ENCODE data around the gene ADCK1. TPM values are rescaled to one million over a fixed set of nuclear protein-coding genes. Genes with fewer than 3 reads are reported as not detected.

ADCK1 gene
- total and polyA plus RNA-seq, 2 of the 13 experiments (the other 11 are each of a cell fraction or from before 2014, with no cell fraction given), result 3.9 to 6.3 TPM

DNA sequence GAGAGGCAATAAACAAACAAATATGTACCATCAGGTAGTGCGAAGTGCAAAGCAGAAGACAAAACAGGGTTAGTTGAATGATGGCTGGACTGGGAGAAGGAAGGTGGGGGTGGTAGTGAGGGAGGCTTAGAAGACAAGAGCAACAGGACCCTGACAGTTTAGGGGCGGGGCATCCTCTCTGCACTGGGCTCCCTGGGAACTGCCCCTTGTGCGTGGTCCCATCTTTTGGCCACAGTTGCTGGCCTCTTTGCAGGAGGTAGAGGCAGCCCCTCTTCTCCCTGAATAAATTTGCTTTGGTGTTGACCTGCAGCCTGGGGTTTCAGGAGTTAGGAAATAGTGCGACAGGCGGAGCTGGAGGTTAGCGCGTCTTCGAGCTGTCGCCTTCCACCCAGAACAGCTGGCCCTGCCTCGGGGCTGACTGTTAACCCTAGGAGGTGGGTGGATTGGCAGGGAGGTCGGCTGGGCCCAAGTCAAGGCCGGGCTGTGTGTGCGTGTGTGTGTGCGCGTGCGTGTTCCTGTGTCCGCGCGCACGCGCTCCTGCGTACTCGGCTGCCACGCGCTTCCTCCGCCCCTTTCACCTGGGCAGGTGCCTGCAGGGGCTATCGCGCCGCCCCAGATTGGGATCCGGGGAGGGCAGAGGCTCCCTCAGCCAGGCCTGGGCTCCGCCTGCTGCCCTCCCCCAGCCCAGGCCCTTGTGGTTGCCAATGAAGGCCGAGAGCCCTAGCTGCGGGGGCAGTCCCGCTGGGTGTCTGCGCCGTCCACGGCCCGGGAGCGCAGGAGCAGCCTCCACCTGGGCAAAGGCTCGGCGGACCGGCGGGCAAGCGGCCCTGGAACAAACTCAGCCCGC is 180.8 kb downstream of the ADCK1 start (continued):
- TF ChIP-seq ZNF772 (CRISPR knock-in tag; IDR thresholded peaks at IDR 0.05) (no peak), ZNF558 (CRISPR knock-in tag; IDR thresholded peaks at IDR 0.05; ENCODE audit: borderline replicate concordance) (no peak)
- TF ChIP-seq, protein P1, sequence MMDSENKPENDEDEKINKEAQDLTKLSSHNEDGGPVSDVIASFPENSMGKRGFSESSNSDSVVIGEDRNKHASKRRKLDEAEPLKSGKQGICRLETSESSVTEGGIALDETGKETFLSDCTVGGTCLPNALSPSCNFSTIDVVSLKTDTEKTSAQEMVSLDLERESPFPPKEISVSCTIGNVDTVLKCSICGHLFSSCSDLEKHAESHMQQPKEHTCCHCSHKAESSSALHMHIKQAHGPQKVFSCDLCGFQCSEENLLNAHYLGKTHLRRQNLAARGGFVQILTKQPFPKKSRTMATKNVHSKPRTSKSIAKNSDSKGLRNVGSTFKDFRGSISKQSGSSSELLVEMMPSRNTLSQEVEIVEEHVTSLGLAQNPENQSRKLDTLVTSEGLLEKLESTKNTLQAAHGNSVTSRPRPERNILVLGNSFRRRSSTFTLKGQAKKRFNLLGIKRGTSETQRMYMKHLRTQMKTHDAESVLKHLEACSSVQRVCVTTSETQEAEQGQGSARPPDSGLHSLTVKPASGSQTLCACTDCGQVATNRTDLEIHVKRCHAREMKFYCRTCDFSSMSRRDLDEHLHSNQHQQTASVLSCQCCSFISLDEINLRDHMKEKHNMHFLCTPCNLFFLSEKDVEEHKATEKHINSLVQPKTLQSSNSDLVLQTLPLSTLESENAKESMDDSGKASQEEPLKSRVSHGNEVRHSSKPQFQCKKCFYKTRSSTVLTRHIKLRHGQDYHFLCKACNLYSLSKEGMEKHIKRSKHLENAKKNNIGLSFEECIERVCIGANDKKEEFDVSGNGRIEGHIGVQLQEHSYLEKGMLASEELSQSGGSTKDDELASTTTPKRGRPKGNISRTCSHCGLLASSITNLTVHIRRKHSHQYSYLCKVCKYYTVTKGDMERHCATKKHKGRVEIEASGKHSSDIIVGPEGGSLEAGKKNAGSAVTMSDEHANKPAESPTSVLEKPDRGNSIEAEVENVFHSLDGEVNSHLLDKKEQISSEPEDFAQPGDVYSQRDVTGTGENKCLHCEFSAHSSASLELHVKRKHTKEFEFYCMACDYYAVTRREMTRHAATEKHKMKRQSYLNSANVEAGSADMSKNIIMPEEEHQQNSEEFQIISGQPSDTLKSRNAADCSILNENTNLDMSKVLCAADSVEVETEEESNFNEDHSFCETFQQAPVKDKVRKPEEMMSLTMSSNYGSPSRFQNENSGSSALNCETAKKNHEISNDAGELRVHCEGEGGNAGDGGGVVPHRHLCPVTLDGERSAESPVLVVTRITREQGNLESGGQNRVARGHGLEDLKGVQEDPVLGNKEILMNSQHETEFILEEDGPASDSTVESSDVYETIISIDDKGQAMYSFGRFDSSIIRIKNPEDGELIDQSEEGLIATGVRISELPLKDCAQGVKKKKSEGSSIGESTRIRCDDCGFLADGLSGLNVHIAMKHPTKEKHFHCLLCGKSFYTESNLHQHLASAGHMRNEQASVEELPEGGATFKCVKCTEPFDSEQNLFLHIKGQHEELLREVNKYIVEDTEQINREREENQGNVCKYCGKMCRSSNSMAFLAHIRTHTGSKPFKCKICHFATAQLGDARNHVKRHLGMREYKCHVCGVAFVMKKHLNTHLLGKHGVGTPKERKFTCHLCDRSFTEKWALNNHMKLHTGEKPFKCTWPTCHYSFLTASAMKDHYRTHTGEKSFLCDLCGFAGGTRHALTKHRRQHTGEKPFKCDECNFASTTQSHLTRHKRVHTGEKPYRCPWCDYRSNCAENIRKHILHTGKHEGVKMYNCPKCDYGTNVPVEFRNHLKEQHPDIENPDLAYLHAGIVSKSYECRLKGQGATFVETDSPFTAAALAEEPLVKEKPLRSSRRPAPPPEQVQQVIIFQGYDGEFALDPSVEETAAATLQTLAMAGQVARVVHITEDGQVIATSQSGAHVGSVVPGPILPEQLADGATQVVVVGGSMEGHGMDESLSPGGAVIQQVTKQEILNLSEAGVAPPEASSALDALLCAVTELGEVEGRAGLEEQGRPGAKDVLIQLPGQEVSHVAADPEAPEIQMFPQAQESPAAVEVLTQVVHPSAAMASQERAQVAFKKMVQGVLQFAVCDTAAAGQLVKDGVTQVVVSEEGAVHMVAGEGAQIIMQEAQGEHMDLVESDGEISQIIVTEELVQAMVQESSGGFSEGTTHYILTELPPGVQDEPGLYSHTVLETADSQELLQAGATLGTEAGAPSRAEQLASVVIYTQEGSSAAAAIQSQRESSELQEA (CRISPR knock-in tag; IDR thresholded peaks at IDR 0.05; ENCODE audit: not compliant biosample characterization), result no peak

Small RNA genes within 50 kb of the gene (small RNA-seq; reads per million reads assigned to genes)
- 0 reads per million in 3 experiments for gene RF00019 (ENCODE audit: insufficient read depth in 2 of 3, insufficient read length in 3 of 3, low read depth in 2 of 3, low replicate concordance in 1 of 3)

Other genes starting within 250 kb of the ADCK1 start
- 15.1 and 17.5 TPM in 2 replicates for gene SPTLC2, start 183.5 kb upstream of the ADCK1 start, total RNA-seq (2016; rRNA removed; fragmentation: Illumina TruSeq; extraction: Trizol)
- 11.2 and 17.4 TPM in 2 replicates for gene SPTLC2, start 183.5 kb upstream of the ADCK1 start, polyA plus RNA-seq (2011; rRNA removed)
- 14.3 and 14.5 TPM in 2 replicates for gene ALKBH1, start 92.1 kb upstream of the ADCK1 start, total RNA-seq (2016; rRNA removed; fragmentation: Illumina TruSeq; extraction: Trizol)
- 11.1 and 12.5 TPM in 2 replicates for gene ALKBH1, start 92.1 kb upstream of the ADCK1 start, polyA plus RNA-seq (2011; rRNA removed)
- 548 and 656 TPM in 2 replicates for gene SLIRP, start 92.0 kb upstream of the ADCK1 start, total RNA-seq (2016; rRNA removed; fragmentation: Illumina TruSeq; extraction: Trizol)
- 210 and 281 TPM in 2 replicates for gene SLIRP, start 92.0 kb upstream of the ADCK1 start, polyA plus RNA-seq (2011; rRNA removed)
- gene SNW1, start 39.0 kb upstream of the ADCK1 start, total RNA-seq (2016; rRNA removed; fragmentation: Illumina TruSeq; extraction: Trizol), result 65.8 and 103 TPM in 2 replicates
- gene SNW1, start 39.0 kb upstream of the ADCK1 start, polyA plus RNA-seq (2011; rRNA removed), result 19.8 and 23.2 TPM in 2 replicates

All from HepG2 (cell line).